RWPE2 (cell line): Measurements from ENCODE around the gene PTPRR.

Source experiments
- ATAC-seq: fragments of 200-7000 bp; cut with Tn5 transposase; 3 replicates; pipeline ENCODE4 v1.9.1; 2021; ENCODE audit warnings: low read depth
- DNase-seq: peaks from one replicate; pipeline ENCODE4 v3.0.0-alpha.2; 2020; ENCODE audit warnings: low spot score
- H3K27ac ChIP-seq: fragments of 450-650 bp; 2 replicates; pipeline ENCODE4 v1.5.1; 2017; ENCODE audit warnings: mild to moderate bottlenecking; ENCODE audit not compliant: poor library complexity, severe bottlenecking
- H3K27me3 ChIP-seq: fragments of 250-450 bp; sonication (Bioruptor Pico); 2 replicates; pipeline ENCODE4 v1.5.1; 2021; ENCODE audit warnings: mild to moderate bottlenecking, moderate library complexity; ENCODE audit not compliant: insufficient read depth, poor library complexity, severe bottlenecking
- H3K36me3 ChIP-seq: fragments of 250-450 bp; sonication (Bioruptor Pico); 2 replicates; pipeline ENCODE4 v1.5.1; 2020; ENCODE audit warnings: low read depth, mild to moderate bottlenecking, moderate library complexity
- H3K4me1 ChIP-seq: fragments of 250-450 bp; sonication (Bioruptor Pico); 2 replicates; pipeline ENCODE4 v1.5.1; 2021; ENCODE audit warnings: mild to moderate bottlenecking, moderate library complexity; ENCODE audit not compliant: insufficient read depth, poor library complexity, severe bottlenecking
- H3K4me3 ChIP-seq: fragments of 250-450 bp; sonication (Bioruptor Pico); 2 replicates; pipeline ENCODE4 v1.5.1; 2021; ENCODE audit warnings: mild to moderate bottlenecking, moderate library complexity; ENCODE audit not compliant: severe bottlenecking
- H3K9me3 ChIP-seq: fragments of 250-450 bp; sonication (Bioruptor Pico); 2 replicates; pipeline ENCODE4 v1.5.1; 2021; ENCODE audit warnings: mild to moderate bottlenecking, moderate library complexity; ENCODE audit not compliant: severe bottlenecking
- TF ChIP-seq, protein P1 (sequence below): fragments of 450-650 bp; IDR thresholded peaks from one replicate; pipeline ENCODE4 v1.5.1; 2017; ENCODE audit warnings: mild to moderate bottlenecking, moderate library complexity; ENCODE audit not compliant: poor library complexity, severe bottlenecking

Gene PTPRR, protein sequence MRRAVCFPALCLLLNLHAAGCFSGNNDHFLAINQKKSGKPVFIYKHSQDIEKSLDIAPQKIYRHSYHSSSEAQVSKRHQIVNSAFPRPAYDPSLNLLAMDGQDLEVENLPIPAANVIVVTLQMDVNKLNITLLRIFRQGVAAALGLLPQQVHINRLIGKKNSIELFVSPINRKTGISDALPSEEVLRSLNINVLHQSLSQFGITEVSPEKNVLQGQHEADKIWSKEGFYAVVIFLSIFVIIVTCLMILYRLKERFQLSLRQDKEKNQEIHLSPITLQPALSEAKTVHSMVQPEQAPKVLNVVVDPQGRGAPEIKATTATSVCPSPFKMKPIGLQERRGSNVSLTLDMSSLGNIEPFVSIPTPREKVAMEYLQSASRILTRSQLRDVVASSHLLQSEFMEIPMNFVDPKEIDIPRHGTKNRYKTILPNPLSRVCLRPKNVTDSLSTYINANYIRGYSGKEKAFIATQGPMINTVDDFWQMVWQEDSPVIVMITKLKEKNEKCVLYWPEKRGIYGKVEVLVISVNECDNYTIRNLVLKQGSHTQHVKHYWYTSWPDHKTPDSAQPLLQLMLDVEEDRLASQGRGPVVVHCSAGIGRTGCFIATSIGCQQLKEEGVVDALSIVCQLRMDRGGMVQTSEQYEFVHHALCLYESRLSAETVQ

DNA sequence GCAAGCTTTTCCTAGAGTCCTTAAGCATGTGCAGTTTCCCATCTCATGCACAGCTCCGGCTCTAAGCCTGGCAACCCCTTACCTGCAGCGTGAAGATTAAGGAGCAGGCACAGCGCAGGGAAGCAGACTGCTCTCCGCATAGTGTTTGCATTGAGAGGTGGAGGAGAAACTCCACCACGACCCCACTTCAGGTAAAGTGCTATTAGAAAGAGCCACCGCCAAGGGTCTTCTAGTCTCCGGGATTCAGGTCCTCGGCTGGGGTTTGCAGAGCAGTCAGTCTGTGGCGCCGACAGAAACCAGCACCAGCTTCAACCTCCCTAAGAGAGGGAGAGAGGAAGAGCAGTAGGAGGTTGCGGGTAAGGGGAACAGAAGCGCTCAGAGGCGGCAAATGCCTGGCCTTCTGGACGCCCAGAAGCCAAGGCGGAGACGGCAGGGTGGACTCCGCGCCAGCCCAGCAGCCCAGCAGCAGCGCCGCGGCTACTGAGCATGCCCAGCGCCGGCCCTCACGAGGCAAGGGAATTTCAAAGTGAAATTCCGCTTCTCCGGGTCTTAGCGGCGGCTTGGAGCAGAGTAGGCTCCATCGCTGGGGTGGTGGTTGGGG lies at the start of gene PTPRR:
Gene PTPRR, minus strand, starts transcription at position 488 of the 601 bp plus-strand sequence. Its CDS starts 348 bp downstream, at position 140.
- DNase-seq (no peak), ATAC-seq (peak; percentile 52; the same call in 2 of the 3 replicates)
- no peaks in the 10 kb centered on the region for H3K9me3 ChIP-seq
- no peaks in the 10 kb centered on the region for H3K36me3 ChIP-seq
- no peaks in the 10 kb centered on the region for H3K4me1 ChIP-seq
- TF ChIP-seq, protein P1, sequence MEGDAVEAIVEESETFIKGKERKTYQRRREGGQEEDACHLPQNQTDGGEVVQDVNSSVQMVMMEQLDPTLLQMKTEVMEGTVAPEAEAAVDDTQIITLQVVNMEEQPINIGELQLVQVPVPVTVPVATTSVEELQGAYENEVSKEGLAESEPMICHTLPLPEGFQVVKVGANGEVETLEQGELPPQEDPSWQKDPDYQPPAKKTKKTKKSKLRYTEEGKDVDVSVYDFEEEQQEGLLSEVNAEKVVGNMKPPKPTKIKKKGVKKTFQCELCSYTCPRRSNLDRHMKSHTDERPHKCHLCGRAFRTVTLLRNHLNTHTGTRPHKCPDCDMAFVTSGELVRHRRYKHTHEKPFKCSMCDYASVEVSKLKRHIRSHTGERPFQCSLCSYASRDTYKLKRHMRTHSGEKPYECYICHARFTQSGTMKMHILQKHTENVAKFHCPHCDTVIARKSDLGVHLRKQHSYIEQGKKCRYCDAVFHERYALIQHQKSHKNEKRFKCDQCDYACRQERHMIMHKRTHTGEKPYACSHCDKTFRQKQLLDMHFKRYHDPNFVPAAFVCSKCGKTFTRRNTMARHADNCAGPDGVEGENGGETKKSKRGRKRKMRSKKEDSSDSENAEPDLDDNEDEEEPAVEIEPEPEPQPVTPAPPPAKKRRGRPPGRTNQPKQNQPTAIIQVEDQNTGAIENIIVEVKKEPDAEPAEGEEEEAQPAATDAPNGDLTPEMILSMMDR: no peak
- no peak within 1 kb of the TSS for H3K27ac ChIP-seq
- no peak within 1 kb of the TSS for H3K4me3 ChIP-seq
- peaks cover 26% of the 10 kb centered on the region for H3K27me3 ChIP-seq

DNA sequence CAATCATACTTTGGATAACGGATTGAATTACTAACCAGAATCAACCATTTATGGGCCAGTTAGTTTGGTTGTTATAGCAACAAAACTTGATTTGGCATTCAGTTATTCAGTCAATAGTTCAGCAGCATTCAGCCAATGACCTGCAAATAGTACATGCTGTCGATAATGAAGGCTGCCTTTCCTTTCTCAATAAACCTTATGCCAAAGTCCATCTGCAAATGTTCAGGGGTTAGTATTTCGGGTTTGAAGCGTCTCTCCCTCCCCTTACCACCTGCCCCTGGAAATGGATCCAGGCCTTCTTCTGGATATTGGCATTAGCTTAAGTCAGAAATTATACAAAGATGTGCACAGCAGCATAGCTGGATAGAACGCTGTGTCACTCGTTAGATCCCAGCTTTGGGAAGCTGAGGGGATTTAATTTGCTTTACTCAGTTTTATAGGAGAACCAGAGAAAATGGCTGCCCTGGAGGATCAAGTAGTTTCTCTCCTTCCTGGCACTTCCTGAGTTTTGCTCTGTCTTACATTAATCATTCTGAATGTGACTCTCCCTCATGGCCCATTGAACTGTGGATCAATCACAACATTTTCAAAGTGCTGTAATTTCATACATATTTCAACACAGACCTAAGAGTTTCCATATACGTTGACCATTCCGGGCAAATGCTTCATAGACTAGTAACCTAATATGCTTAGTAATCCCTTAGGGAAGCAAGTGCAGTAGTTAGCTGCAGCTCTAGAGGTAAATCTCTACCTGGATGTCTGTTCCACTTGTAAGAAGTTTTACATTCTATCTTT lies 46.7 kb upstream of the PTPRR start:
- Histone ChIP-seq H3K27me3 (no peaks in the 10 kb centered on the region), H3K9me3 (no peaks in the 10 kb centered on the region), H3K4me3 (no peak overlapping the region), H3K36me3 (no peaks in the 10 kb centered on the region), H3K4me1 (no peaks in the 10 kb centered on the region), H3K27ac (no peak overlapping the region)
- no peak for ATAC-seq
- TF ChIP-seq, protein P1: no peak
- no peak for DNase-seq

DNA sequence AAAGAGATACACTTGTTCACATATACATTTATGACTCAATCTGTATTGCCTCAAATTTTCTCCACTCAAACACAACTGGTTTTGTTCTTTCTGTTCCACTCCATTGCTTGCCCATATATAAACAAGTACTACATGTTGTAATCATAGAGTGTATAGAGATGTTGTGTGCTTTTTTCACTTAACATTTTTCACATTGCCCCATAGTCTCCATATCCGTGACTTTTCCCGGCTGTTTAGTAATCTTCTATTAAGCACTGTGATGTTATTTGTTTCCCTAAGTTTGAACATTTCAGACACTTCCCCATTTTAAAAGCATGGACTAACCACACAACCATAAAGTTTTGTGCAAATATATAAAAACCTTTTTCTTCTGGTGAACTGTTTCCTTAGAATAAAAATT lies 45.5 kb upstream of the PTPRR start:
- Histone ChIP-seq H3K4me3 (no peak overlapping the region), H3K36me3 (no peaks in the 10 kb centered on the region), H3K9me3 (no peaks in the 10 kb centered on the region), H3K27me3 (no peaks in the 10 kb centered on the region), H3K27ac (no peak overlapping the region), H3K4me1 (no peaks in the 10 kb centered on the region)
- ATAC-seq (no peak), DNase-seq (no peak)
- TF ChIP-seq, protein P1: no peak

DNA sequence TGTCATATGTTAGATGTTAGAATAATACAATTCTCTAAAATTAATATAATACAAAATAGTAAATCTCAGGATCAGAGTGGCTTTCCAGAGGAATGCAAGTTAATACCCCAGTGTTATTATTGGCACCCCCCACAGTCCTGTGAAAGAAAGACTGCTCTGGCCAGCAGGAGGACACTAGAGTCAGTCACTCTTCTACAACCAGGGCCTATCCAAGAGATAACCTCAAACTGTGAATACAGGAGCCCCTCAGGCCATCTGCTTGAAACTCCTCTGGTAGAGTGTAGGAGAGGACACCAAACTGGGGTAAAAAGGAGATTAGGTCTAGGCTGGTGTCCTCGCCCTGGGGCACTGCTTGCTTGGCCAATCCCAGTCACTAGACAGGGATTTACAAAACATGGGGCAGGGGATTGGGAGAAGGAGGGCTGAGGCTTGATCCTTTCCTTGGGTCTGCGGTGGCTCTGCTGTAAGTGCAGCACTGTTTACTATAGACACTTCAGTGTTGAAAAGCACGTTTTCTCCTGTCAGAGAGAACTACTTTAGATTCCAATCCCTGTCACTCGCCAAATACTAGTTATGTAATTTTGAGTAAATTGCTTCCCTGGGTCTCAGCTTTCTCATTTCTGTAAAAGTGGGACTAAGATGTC lies 44.5 kb upstream of the PTPRR start:
- Histone ChIP-seq H3K4me3 (no peak overlapping the region), H3K4me1 (no peaks in the 10 kb centered on the region), H3K27ac (no peak overlapping the region), H3K36me3 (no peaks in the 10 kb centered on the region), H3K9me3 (no peaks in the 10 kb centered on the region), H3K27me3 (no peaks in the 10 kb centered on the region)
- no peak for DNase-seq
- TF ChIP-seq, protein P1: no peak
- no peak for ATAC-seq
